Measurements from ENCODE around the gene NELFA. TPM values are rescaled to one million over a fixed set of nuclear protein-coding genes. Genes with fewer than 3 reads are reported as not detected.

NELFA gene
- total and polyA plus RNA-seq, 10 of the 15 experiments (the other 5 are each of a cell fraction or from before 2014, with no cell fraction given) = 0.39 to 38.6 (median 16.7) TPM

- H3K27me3 ChIP-seq (replicated peaks in 1 of 2; ENCODE audit: control insufficient read depth in 2 of 2, insufficient read depth in 2 of 2, low read length in 1 of 2) = no peaks in the 10 kb centered on the region
- H4K20me1 ChIP-seq (ENCODE audit: control insufficient read depth, insufficient read depth) = no peaks in the 10 kb centered on the region
- CTCF ChIA-PET = no interaction called here
- H3K36me3 ChIP-seq (ENCODE audit: control insufficient read depth in 2 of 2, insufficient read depth in 2 of 2, low read length in 1 of 2) = peaks cover 17 to 56% of the 10 kb centered on the region in 2 experiments; a peak in 3 of 4 replicates
- no peak; the same call in 1 of the 3 replicates for ATAC-seq
- no peak overlapping the region for H2AFZ ChIP-seq (ENCODE audit: control insufficient read depth, low read depth, low read length)
- WGBS (ENCODE audit: insufficient coverage, insufficient replicate concordance, low lambda C conversion rate, missing lambda C conversion rate) = 89% methylated on average over 14 of the region's 14 CpGs
- no peaks in the 10 kb centered on the region for H3K9me3 ChIP-seq (replicated peaks; ENCODE audit: control insufficient read depth, insufficient read depth, low read length)
- POLR2A ChIA-PET = no interaction called here
- intact Hi-C loops (cut with micrococcal nuclease; ENCODE audit: unreplicated experiment) (no loop called here), in situ Hi-C loops (cut with MboI) (no loop called here)
- RAD21 ChIA-PET (ENCODE audit: unreplicated experiment) = no interaction called here
- SMC1A ChIA-PET (ENCODE audit: uncharacterized antibody, unreplicated experiment) = no interaction called here
- H3K4me1 ChIP-seq (ENCODE audit: control insufficient read depth, insufficient read depth, low read length) = no peaks in the 10 kb centered on the region
- no peak for TF ChIP-seq STAT1 (conservative IDR thresholded peaks at IDR 0.05)
- no peak for TF ChIP-seq PRDM15 (CRISPR knock-in tag; IDR thresholded peaks at IDR 0.05)
- no peak for TF ChIP-seq WRNIP1 (IDR thresholded peaks at IDR 0.05; ENCODE audit: borderline replicate concordance, low read depth, low read length)
- TF ChIP-seq BCL11A (IDR thresholded peaks at IDR 0.05; ENCODE audit: low read depth, low read length) = no peak
- TF ChIP-seq SUPT20H (IDR thresholded peaks at IDR 0.05; ENCODE audit: borderline replicate concordance, control insufficient read depth, low read depth, low read length) = no peak
- H3K27ac ChIP-seq (ENCODE audit: control insufficient read depth, insufficient read depth) = no peak overlapping the region
- no peak overlapping the region for H3K4me2 ChIP-seq (ENCODE audit: control insufficient read depth, insufficient read depth)
- no peak overlapping the region for H3K9ac ChIP-seq (ENCODE audit: control insufficient read depth, insufficient read depth, low read length)
- BruUV-seq (replicated peaks) = no TSS peak
- no peak for FAIRE-seq
- H3K4me3 ChIP-seq = no peak overlapping the region
- DNase-seq (ENCODE audit: low read depth, low spot score) = no peak
- H3K79me2 ChIP-seq (ENCODE audit: control insufficient read depth, insufficient read depth, low read length) = no peaks in the 10 kb centered on the region
Observed at GRCh38 chr4:1985294-1985693, 23.5 kb downstream of the NELFA start.

Measured in GM12878 (cell line).